Upper lobe of left lung (tissue), 6 donors: ENCODE results near the gene DSC2. TPM values are rescaled to one million over a fixed set of nuclear protein-coding genes. Genes with fewer than 3 reads are reported as not detected.

Experiments
- ATAC-seq, 2 donors: fragments of 200-7000 bp; cut with Tn5 transposase; one replicate each; pipeline ENCODE4 v1.9.1; 2022; ENCODE audit warnings: mild to moderate bottlenecking in 2 of 2, moderate library complexity in 2 of 2; ENCODE audit not compliant: low FRiP score in 2 of 2
- DNase-seq, 2 donors: peaks; one replicate each; pipeline ENCODE4 v3.0.0-alpha.2; 2019 to 2020
- H3K27ac ChIP-seq, 4 donors: fragments of 200-600 bp; sonication (generic); one replicate each; pipeline ENCODE4 v1.5.1; 2016 to 2019
- H3K27me3 ChIP-seq, 4 donors: fragments of 200-600 bp; sonication (generic); one replicate each; pipeline ENCODE4 v1.5.1; 2017 to 2019
- H3K36me3 ChIP-seq, 4 donors: fragments of 200-600 bp; sonication (generic); one replicate each; pipeline ENCODE4 v1.5.1; 2016 to 2019
- H3K4me1 ChIP-seq, 4 donors: fragments of 200-600 bp; sonication (generic); one replicate each; pipeline ENCODE4 v1.5.1; 2018 to 2019
- H3K4me3 ChIP-seq, 4 donors: fragments of 200-600 bp; sonication (generic); one replicate each; pipeline ENCODE4 v1.5.1; 2017 to 2019; ENCODE audit warnings: mild to moderate bottlenecking in 2 of 4, moderate library complexity in 1 of 4
- H3K9me3 ChIP-seq, 4 donors: fragments of 200-600 bp; sonication (generic); one replicate each; pipeline ENCODE4 v1.5.1; 2018 to 2019
- EP300 ChIP-seq, 4 donors: sonication (generic); formaldehyde crosslinking; IDR thresholded peaks; one replicate each; pipeline ENCODE4 v1.5.1; 2017; ENCODE audit warnings: antibody characterized with exemption in 4 of 4, control low read depth in 2 of 4
- POLR2A ChIP-seq, 4 donors: fragments of 450-650 bp; IDR thresholded peaks; one replicate each; pipeline ENCODE4 v1.5.1; 2016 to 2017; ENCODE audit warnings: antibody characterized with exemption in 4 of 4, mild to moderate bottlenecking in 2 of 4
- POLR2AphosphoS5 ChIP-seq, 2 donors: sonication (generic); formaldehyde crosslinking; IDR thresholded peaks; one replicate each; pipeline ENCODE4 v1.5.1; 2017; ENCODE audit warnings: antibody characterized with exemption in 2 of 2
- WGBS, 2 donors: methylation state at CpG; one replicate each; pipeline ENCODE4 v1.1.5; 2017 to 2018; 5-methylcytosine and 5-hydroxymethylcytosine counted together
- total RNA-seq, 6 donors: library from RNA; depleted of rRNA in 4 of 6; stranded (reverse); fragments of >200 nt in 4 of 6; gene quantifications; one replicate each; pipeline versions ENCODE4 v1.1.0 to v1.2.1, GENCODE V29; 2016 to 2021
- TF ChIP-seq, protein P1 (sequence below), 6 experiments: fragments of 450-650 bp in 4 of 6; fragments of 200-600 bp in 2 of 6; sonication (generic) in 2 of 6; IDR thresholded peaks; one replicate each; pipeline ENCODE4 v1.5.1; 2016 to 2019; ENCODE audit warnings: antibody characterized with exemption in 6 of 6
- donor health status: DM: no; HTN: no; CAD: no; lungs with moderate emphysema.
- donor health status: DM: no; HTN: yes; CAD: no; lungs with severe emphysema.

Gene DSC2
- total RNA-seq: 10 to 100 TPM in 4 of 6 donors, 1 to 10 TPM in 2; 2.1 to 19.5 (median 13.2) TPM

DNA sequence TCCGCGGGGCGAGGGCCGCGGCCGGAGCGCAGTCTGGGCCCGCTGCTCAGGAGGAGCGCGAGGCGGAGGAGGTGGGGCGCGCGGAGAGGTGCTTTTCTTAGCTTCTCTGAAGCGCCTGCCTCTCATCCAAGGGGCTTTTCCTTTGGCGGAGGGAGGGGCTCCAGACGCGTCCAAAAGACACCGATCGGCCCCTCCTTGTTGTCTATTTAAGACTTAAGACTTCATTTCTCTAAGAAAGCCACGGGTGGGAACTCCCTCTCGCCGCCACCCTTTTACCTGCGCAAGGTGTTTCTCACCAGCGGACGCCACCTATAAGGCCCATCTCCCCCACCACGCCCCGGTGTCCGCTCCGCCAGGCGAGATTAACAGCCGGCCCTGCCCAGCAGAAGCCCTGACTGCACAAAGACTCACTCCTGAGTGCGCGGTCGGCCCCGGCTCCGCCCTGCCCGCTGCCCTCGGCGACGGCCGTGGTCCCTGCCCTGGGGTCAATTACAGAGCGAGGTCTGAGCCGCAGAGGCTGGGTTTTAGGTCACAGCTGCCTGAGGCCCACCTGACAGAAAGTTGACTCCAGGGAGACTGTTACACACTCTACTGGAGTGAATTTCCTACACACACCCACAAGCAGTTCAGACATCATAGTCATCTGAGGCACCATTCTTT lies at the start of gene DSC2:
Gene DSC2 (minus strand): TSS at position 397 of the 660 bp plus-strand sequence. CDS start 450 bp downstream, outside the sequence.
- TF ChIP-seq POLR2AphosphoS5 (IDR thresholded peaks at IDR 0.05) (no peak), POLR2A (IDR thresholded peaks at IDR 0.05) (peak in 3 of 4 donors; percentile 19 to 49 (median 21))
- Histone ChIP-seq H3K4me1 (peaks cover 0 to 13% (median 6%) of the 10 kb centered on the region in 4 donors), H3K27ac (peak within 1 kb of the TSS; percentile 86 to 91 (median 90)), H3K4me3 (peak within 1 kb of the TSS; percentile 12 to 71 (median 64)), H3K36me3 (no peaks in the 10 kb centered on the region), H3K27me3 (no peaks in the 10 kb centered on the region), H3K9me3 (no peaks in the 10 kb centered on the region)
- peak; percentile 63 to 89 for DNase-seq
- ATAC-seq: peak; percentile 59 to 65
- 11 to 19% methylated on average over 5 to 44 of the region's 44 CpGs for WGBS, 2 donors

DNA sequence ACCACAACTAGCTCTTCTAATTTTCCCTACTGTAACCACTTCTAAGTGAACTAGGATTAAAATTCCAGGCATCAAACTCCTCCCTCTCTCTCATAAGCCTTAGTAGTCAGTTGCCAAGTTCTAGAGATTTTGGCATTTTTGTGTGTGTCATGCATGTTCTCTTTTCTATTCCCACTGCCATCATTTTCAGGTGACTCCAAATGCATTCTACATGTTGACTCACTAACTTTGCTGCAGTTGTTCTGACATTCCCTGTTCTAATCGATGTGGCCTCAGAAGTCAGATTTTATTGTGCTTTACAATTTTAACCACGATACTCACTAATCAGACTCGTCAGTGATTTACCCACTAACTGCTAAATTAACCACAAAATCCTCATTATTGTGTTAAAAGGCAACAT lies 47.1 kb upstream of the DSC2 start:
- Histone ChIP-seq H3K4me3 (no peak overlapping the region), H3K4me1 (no peaks in the 10 kb centered on the region), H3K27ac (no peak overlapping the region), H3K36me3 (no peaks in the 10 kb centered on the region), H3K9me3 (no peaks in the 10 kb centered on the region), H3K27me3 (no peaks in the 10 kb centered on the region)
- no peak for DNase-seq
- ATAC-seq: no peak
- 71 to 95% methylated on average over 3 of the region's 3 CpGs for WGBS, 2 donors
- TF ChIP-seq EP300 (IDR thresholded peaks at IDR 0.05): no peak
- TF ChIP-seq, protein P1, sequence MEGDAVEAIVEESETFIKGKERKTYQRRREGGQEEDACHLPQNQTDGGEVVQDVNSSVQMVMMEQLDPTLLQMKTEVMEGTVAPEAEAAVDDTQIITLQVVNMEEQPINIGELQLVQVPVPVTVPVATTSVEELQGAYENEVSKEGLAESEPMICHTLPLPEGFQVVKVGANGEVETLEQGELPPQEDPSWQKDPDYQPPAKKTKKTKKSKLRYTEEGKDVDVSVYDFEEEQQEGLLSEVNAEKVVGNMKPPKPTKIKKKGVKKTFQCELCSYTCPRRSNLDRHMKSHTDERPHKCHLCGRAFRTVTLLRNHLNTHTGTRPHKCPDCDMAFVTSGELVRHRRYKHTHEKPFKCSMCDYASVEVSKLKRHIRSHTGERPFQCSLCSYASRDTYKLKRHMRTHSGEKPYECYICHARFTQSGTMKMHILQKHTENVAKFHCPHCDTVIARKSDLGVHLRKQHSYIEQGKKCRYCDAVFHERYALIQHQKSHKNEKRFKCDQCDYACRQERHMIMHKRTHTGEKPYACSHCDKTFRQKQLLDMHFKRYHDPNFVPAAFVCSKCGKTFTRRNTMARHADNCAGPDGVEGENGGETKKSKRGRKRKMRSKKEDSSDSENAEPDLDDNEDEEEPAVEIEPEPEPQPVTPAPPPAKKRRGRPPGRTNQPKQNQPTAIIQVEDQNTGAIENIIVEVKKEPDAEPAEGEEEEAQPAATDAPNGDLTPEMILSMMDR (IDR thresholded peaks at IDR 0.05): no peak

DNA sequence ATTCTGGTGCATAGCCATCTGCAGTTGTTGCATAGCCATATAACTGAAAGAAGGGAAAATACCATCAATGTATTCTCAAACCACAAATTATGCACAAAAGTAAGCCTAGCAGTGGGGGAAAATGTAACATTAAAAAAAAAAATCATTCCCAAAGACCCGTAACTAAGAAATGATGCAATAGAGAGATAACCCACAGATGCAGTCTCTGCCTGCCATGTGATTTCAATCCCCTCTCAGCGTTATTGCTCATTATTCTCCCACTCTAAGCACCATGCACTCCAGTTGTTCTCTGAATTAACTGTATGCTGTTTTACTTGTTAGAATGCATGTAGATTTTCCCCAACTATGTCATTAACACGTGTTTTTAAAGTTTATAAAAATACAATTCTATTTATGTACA lies 46.4 kb upstream of the DSC2 start:
- Histone ChIP-seq H3K4me1 (no peaks in the 10 kb centered on the region), H3K9me3 (no peaks in the 10 kb centered on the region), H3K27ac (no peak overlapping the region), H3K27me3 (no peaks in the 10 kb centered on the region), H3K36me3 (no peaks in the 10 kb centered on the region), H3K4me3 (no peak overlapping the region)
- WGBS, 2 donors: 59% methylated on average over 3 of the region's 3 CpGs
- TF ChIP-seq, protein P1 (IDR thresholded peaks at IDR 0.05): no peak
- TF ChIP-seq POLR2A (IDR thresholded peaks at IDR 0.05) (no peak), EP300 (IDR thresholded peaks at IDR 0.05) (no peak), POLR2AphosphoS5 (IDR thresholded peaks at IDR 0.05) (no peak)
- ATAC-seq: no peak
- no peak for DNase-seq

DNA sequence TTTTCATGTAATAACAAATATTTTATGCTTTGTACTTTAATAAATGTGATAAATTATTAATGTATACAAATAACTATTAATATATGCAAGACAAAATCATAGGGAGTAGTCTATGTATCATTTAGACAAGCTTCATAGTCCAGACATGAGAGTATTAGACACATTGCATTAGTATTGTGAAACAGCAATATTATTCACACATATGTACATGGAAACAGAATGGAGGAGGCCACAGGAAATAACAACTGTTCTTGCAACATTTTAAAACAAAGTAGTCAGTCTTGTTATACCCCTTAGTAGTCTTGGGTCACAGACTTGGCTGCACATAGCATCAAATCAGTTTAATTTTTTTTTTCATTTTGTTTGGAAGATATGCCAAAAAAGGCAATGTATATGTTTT lies 44.6 kb upstream of the DSC2 start:
- ATAC-seq: no peak
- no peak for TF ChIP-seq POLR2A (IDR thresholded peaks at IDR 0.05)
- TF ChIP-seq EP300 (IDR thresholded peaks at IDR 0.05): no peak
- TF ChIP-seq, protein P1 (IDR thresholded peaks at IDR 0.05): no peak
- no peak for TF ChIP-seq POLR2AphosphoS5 (IDR thresholded peaks at IDR 0.05)

DNA sequence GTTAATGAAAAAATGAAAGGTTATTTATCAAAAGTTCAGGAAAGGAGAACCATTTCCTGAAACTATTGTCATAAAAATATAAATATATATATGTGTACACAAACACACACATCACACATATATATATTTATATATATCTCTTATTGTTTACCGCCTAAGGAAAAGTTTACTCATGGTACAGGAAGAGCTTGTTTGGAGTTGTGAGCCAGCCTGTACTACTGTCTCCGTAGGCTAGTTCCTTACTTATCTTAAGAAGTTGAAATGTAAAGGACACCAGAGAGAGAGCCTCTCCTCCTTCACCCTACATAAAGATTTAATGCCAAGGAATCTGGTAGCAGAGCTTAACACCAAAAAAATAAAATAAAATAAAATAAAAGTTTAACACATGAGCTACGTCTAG lies 40.8 kb upstream of the DSC2 start:
- Histone ChIP-seq H3K4me1 (no peaks in the 10 kb centered on the region), H3K36me3 (no peaks in the 10 kb centered on the region), H3K27me3 (no peaks in the 10 kb centered on the region), H3K27ac (no peak overlapping the region), H3K9me3 (no peaks in the 10 kb centered on the region), H3K4me3 (no peak overlapping the region)
- TF ChIP-seq EP300 (IDR thresholded peaks at IDR 0.05) (no peak), POLR2A (IDR thresholded peaks at IDR 0.05) (no peak), POLR2AphosphoS5 (IDR thresholded peaks at IDR 0.05) (no peak)
- 64 to 70% methylated on average over 3 of the region's 3 CpGs for WGBS, 2 donors
- ATAC-seq: no peak
- DNase-seq: no peak

More for the DNA sequence above, 44.6 kb upstream of the DSC2 start:
- no peak for DNase-seq
- Histone ChIP-seq H3K36me3 (no peaks in the 10 kb centered on the region), H3K27me3 (no peaks in the 10 kb centered on the region), H3K4me1 (no peaks in the 10 kb centered on the region), H3K27ac (no peak overlapping the region), H3K4me3 (no peak overlapping the region), H3K9me3 (no peaks in the 10 kb centered on the region)

DNA sequence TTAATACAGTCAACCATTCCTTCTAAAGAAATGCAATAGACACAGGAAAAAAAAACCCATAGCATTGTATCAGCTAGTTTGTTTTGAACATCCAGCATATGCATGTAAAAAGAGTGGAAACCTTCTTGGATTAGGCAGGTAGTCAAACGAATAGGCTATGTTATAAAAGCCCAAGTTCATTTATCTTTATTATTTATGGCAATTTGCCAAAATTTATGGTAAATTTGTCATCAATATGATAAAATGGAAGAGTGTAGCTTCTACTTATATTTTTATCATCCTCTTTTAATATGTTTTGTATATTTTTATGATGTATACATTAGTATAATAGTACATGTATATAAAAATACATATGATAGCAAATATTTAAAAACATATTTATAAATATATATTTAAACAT lies 36.5 kb upstream of the DSC2 start:
- no peak for ATAC-seq
- no peak for DNase-seq
- Histone ChIP-seq H3K27me3 (no peaks in the 10 kb centered on the region), H3K4me3 (no peak overlapping the region), H3K36me3 (no peaks in the 10 kb centered on the region), H3K9me3 (no peaks in the 10 kb centered on the region), H3K27ac (no peak overlapping the region), H3K4me1 (no peaks in the 10 kb centered on the region)
- TF ChIP-seq POLR2AphosphoS5 (IDR thresholded peaks at IDR 0.05) (no peak), POLR2A (IDR thresholded peaks at IDR 0.05) (no peak), EP300 (IDR thresholded peaks at IDR 0.05) (no peak)
- TF ChIP-seq, protein P1 (IDR thresholded peaks at IDR 0.05): no peak
- WGBS, 2 donors: 79 to 82% methylated on average over 1 of the region's 1 CpG
